GM19324 (cell line): ENCODE data around the gene URM1.
A peak's percentile ranks its signal among the peaks of the same experiment; 100 is the strongest.
"Not testable (repeated sequence)": the region's sequence is repeated elsewhere in the genome, so short reads cannot be mapped to it uniquely, and the experiment has no call there.

Experiments
- ATAC-seq: cut with Tn5 transposase; IDR thresholded peaks from one replicate; pipeline ENCODE4 v1.9.1; 2021; ENCODE audit warnings: mild to moderate bottlenecking, moderate library complexity; ENCODE audit not compliant: unreplicated experiment, low FRiP score

URM1 gene

GRCh38 chr9:128405780-128406171, 34.6 kb downstream of the URM1 start:
- no peak for ATAC-seq

- no peak for ATAC-seq
These were observed 35.7 kb downstream of the URM1 start for GRCh38 chr9:128406848-128407391.

- no peak for ATAC-seq
These were observed 37.8 kb downstream of the URM1 start for GRCh38 chr9:128408963-128409431.

- ATAC-seq, result no peak
These were observed 38.3 kb downstream of the URM1 start for GRCh38 chr9:128409450-128409849.

GRCh38 chr9:128409978-128410377, 38.8 kb downstream of the URM1 start:
- ATAC-seq, result no peak

GRCh38 chr9:128411364-128412119, 40.4 kb downstream of the URM1 start:
- no peak for ATAC-seq

GRCh38 chr9:128412120-128412790, 41.1 kb downstream of the URM1 start:
- no peak for ATAC-seq

- not testable (repeated sequence) for ATAC-seq
These were observed 42.6 kb downstream of the URM1 start for GRCh38 chr9:128413728-128414127.

GRCh38 chr9:128414461-128414860, 43.3 kb downstream of the URM1 start:
- no peak for ATAC-seq

GRCh38 chr9:128415281-128415680, 44.1 kb downstream of the URM1 start:
- no peak for ATAC-seq

GRCh38 chr9:128416014-128416413, 44.8 kb downstream of the URM1 start:
- ATAC-seq, result no peak

- no peak for ATAC-seq
These were observed 45.4 kb downstream of the URM1 start for GRCh38 chr9:128416432-128417019.

- ATAC-seq, result no peak
These were observed 48.1 kb downstream of the URM1 start for GRCh38 chr9:128419061-128419925.

- peak; percentile 68 for ATAC-seq
These were observed 49.0 kb downstream of the URM1 start for GRCh38 chr9:128420060-128420650.

- peak; percentile 57 for ATAC-seq
These were observed 49.7 kb downstream of the URM1 start, which contains the start of gene CERCAM for GRCh38 chr9:128420651-128421481. Gene CERCAM (plus strand): TSS chr9:128420857. CDS start chr9:128420878, 21 bp downstream.

GRCh38 chr9:128421482-128421996, 50.4 kb downstream of the URM1 start:
- ATAC-seq, result no peak

GRCh38 chr9:128422022-128422782, 51.0 kb downstream of the URM1 start:
- ATAC-seq, result not testable (repeated sequence)

GRCh38 chr9:128422783-128423150, 51.6 kb downstream of the URM1 start:
- no peak for ATAC-seq
